Erythroblast (primary cell): ENCODE measurements around the gene WFDC1.

Source experiments
- DNase-seq, 2 experiments: peaks; one replicate each; lab custom pipeline; 2025; lab: John Stamatoyannopoulos, UW
- GATA1 ChIP-seq: IDR thresholded peaks from 2 replicates; pipeline ENCODE4 v1.6.1; 2011; ENCODE audit warnings: low read depth, mild to moderate bottlenecking, control low read depth, low read length, moderate library complexity
- POLR2A ChIP-seq: IDR thresholded peaks from 2 replicates; pipeline ENCODE4 v1.6.1; 2011; ENCODE audit warnings: mild to moderate bottlenecking, low read length

Gene WFDC1

GRCh38 chr16:84281074-84281473 lies 13.6 kb upstream of the WFDC1 start:
- DNase-seq = peak; percentile 31 to 40
- no peak for TF ChIP-seq GATA1
- no peak for TF ChIP-seq POLR2A

DNA sequence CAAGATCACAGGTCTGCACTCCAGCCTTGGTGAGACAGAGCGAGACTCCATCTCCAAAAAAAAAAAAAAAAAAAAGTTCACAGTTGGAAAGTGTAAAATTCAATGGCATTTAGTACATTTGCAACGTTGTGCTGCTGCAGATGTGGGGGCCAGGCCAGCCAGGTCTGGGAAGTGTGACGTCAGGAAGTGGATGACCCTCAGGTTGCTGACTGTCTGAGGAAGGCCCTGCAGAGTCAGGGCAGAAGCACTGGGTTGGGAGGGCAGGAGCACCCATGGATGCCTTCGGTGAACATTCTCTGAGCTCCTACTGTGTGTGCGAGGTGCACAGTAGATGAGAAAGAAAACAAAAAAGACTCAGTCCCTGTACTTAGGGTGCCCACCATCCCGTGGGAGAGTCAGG lies 12.1 kb upstream of the WFDC1 start:
- DNase-seq = no peak
- TF ChIP-seq POLR2A (no peak), GATA1 (no peak)

DNA sequence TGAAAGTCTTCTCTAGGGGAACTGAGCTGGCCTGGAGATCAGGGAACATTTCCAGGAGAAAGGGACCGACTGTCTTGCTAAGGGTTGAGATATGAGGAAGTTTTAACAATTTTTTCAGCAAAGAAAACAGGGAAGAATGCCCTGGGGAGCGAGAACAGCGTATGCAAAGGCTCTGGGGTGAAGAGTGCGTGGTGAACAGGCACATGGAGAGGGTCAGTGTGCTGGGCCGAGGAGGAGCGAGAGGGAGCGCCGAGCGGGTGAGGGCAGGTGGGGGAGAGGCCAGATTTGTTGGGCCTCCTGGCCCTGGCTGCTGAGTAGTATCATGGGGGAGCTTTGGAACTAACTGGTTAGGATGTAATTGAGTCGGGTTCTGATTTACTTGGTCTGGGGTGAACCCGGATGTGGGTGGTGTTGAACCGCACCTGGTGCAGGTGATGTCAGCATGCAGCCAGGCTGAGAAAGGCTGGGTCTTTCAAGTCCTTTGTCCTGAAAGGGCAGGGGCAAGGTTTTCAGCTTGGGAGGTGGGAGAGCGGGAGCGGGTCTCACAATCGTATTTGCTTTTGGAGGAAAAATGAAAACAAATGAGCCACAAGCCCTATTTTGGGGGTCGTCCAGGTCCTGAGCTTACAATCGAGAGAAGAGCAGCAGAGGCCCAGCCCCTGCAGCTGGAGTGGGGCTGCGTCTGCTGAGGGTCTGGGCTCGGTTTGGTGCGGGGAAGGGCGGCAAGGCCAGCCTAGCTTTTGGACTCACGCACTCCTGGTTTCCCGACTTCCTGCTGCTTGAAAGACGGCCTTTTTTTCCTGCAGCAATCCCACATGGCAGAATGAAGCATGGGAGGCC lies 11.1 kb upstream of the WFDC1 start:
- no peak for TF ChIP-seq GATA1
- no peak for TF ChIP-seq POLR2A
- no peak for DNase-seq

DNA sequence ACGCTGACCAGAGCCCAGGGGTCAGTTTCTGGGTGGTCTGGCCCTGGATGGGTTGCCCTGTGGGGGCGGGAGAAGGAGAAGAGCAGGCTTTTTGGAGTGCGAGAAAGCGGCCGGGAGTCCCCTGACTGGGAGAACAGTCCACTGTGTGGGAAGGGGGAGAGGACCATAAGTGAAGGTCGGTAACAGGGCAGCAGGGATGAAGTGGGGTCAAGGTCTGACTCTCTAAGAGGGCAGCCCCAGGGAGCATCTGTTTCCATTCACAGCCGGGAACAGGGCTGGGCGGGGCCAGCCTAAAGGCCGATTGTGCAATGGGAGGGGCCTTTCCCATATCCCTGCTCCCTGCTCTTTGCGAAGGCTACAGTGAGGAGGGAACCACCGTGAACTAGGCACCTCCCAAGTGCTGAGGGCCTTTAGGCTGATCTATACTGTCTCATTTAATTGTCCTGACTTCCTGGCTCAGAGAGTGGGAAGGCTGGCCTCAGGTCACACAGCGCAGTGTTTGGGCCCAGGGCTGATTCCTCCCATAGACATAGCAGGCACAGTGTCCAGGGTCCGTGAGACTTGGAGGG lies 10.4 kb upstream of the WFDC1 start:
- DNase-seq = no peak
- no peak for TF ChIP-seq GATA1
- TF ChIP-seq POLR2A = no peak

GRCh38 chr16:84286578-84287240 lies 8.0 kb upstream of the WFDC1 start:
- DNase-seq = no peak

DNA sequence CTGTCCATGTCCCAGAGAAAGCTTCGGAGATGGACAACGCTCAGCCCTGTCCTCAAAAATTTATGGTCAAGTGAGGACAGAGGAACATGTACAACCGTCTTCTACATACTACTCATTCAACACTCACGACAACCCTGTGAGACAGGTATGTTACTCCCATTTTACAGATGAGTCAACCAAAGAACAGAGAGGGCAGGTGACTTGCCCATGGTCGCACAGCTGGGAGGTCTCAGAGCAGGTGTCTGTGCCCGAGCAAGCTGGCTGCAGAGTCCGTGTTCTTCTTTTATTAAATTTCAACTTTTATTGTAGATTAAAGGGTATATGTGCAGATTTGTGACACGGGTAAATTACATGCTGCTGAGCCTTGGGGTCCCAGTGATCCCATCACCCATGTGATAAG lies 5.8 kb upstream of the WFDC1 start:
- TF ChIP-seq GATA1 (no peak), POLR2A (no peak)
- DNase-seq = no peak

More at GRCh38 chr16:84286578-84287240, 8.0 kb upstream of the WFDC1 start:
- TF ChIP-seq GATA1 (no peak), POLR2A (no peak)

- DNase-seq = no peak
Observed at GRCh38 chr16:84291226-84291625, 3.5 kb upstream of the WFDC1 start.

GRCh38 chr16:84292011-84292410 lies 2.7 kb upstream of the WFDC1 start:
- DNase-seq = no peak
- no peak for TF ChIP-seq POLR2A
- no peak for TF ChIP-seq GATA1

More at GRCh38 chr16:84291226-84291625, 3.5 kb upstream of the WFDC1 start:
- no peak for TF ChIP-seq POLR2A
- TF ChIP-seq GATA1 = no peak

DNA sequence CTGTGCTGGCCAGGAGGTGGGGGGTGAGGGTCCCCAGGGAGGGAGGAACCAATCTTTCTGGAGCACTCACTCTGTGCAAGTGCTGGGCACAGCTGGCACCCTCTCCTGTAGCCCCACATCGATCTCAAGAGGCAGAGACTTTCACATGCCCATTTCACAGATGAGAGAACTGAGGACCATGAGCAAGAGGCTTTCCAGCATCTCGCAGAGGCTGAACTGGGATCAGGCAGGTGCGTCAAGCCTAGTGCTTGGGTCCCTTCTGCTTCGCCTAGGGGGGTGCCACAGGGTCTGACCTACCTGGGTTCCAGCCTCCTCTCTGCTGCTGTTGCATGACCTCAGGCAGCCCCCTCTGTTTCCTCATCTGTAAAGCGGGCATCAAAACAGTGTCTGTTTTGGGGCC lies 1.3 kb upstream of the WFDC1 start:
- no peak for DNase-seq
- TF ChIP-seq POLR2A = no peak
- TF ChIP-seq GATA1 = no peak

DNA sequence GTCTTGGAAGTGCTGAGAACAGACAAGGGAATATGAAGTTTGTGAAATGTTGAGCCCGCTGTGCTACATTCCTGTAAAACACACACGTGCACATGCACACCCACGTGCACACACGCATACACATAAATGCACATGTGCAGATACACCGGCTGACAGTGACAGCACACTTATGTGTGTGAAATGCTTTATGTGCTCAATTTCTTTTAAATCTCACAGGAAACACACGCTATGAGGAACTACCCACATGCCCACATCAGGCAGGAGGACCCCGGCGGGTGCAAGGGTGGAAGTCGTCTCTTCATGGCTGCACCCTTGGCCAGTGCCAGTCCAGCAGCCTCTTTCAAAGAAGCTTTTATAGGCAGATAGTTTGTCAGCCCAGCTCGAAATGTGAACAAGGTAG lies 561 bp upstream of the WFDC1 start:
- TF ChIP-seq GATA1 (no peak), POLR2A (no peak)
- no peak for DNase-seq

DNA sequence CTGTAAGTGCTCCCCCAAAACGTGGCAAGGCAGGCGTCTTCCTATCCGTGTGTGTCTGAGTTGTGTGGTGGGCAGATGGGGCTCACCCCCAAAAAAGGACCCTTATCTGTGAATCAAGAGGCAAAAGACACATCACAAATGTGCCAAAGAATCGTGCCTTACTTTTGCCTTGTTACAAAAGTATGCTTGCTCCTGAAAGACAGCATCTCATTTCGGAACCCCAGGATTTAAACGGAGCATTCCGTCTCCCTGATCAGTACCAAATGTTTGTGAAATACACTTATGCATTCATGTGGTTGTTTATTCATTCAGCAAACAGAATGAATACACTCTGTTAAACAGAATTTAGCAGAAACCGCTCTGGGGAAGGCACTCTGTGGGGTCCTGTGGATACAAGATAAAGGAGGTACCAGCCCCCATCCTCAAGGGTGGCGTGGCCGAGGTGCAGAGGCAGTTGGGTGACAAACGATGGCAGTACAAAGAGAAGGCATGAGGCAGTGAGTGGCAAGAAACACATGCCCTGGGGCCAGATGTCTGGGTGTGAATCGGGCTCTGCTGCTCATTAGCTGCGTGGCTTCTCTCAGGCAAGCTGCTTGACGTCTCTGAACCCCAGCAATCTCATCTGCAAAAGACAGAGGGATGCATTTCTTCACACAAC lies 654 bp downstream of the WFDC1 start:
- no peak for DNase-seq
- TF ChIP-seq POLR2A (no peak), GATA1 (no peak)

- TF ChIP-seq POLR2A (no peak), GATA1 (no peak)
- DNase-seq = no peak
Observed at GRCh38 chr16:84298376-84298899, 3.8 kb downstream of the WFDC1 start.

GRCh38 chr16:84299734-84300440 lies 5.2 kb downstream of the WFDC1 start:
- TF ChIP-seq GATA1 (no peak), POLR2A (no peak)

More at GRCh38 chr16:84299734-84300440, 5.2 kb downstream of the WFDC1 start:
- DNase-seq = no peak
